Bone marrow (tissue), 2 donors: ENCODE results near the gene SLC45A3.
"Not testable (repeated sequence)": the region's sequence is repeated elsewhere in the genome, so short reads cannot be mapped to it uniquely, and the experiment has no call there.

Source experiments
- DNase-seq, 2 donors: peaks; one replicate each; lab custom pipeline; 2025; lab: John Stamatoyannopoulos, UW

Gene SLC45A3

GRCh38 chr1:205680073-205680851 lies at the start of gene SLC45A3:
TSS of gene SLC45A3 (minus strand) at chr1:205680509. CDS start at chr1:205664656, 15,853 bp downstream.
- DNase-seq, result peak in 1 of 2 donors; percentile 33

- DNase-seq, result no peak
These were observed 46.4 kb upstream of the SLC45A3 start for GRCh38 chr1:205726619-205727125.

- no peak for DNase-seq
These were observed 45.2 kb upstream of the SLC45A3 start for GRCh38 chr1:205725514-205725913.

- DNase-seq, result not testable (repeated sequence)
These were observed 40.4 kb upstream of the SLC45A3 start for GRCh38 chr1:205720740-205721139.

- DNase-seq, result no peak
These were observed 39.5 kb upstream of the SLC45A3 start for GRCh38 chr1:205719762-205720161.

GRCh38 chr1:205719015-205719414 lies 38.7 kb upstream of the SLC45A3 start:
- no peak for DNase-seq

- no peak for DNase-seq
These were observed 36.2 kb upstream of the SLC45A3 start for GRCh38 chr1:205716371-205717132.

GRCh38 chr1:205715628-205716027 lies 35.3 kb upstream of the SLC45A3 start:
- no peak for DNase-seq

- no peak for DNase-seq
These were observed 34.6 kb upstream of the SLC45A3 start for GRCh38 chr1:205714906-205715246.

GRCh38 chr1:205714190-205714905 lies 34.0 kb upstream of the SLC45A3 start:
- DNase-seq, result no peak

GRCh38 chr1:205711105-205712048 lies 31.1 kb upstream of the SLC45A3 start:
- DNase-seq, result peak in 1 of 2 donors; percentile 86

- no peak for DNase-seq
These were observed 30.1 kb upstream of the SLC45A3 start for GRCh38 chr1:205710201-205711062.

- no peak for DNase-seq
These were observed 29.3 kb upstream of the SLC45A3 start for GRCh38 chr1:205709640-205710039.

GRCh38 chr1:205709059-205709398 lies 28.7 kb upstream of the SLC45A3 start:
- DNase-seq, result no peak

- peak in 1 of 2 donors; percentile 35 for DNase-seq
These were observed 26.5 kb upstream of the SLC45A3 start for GRCh38 chr1:205706601-205707502.

GRCh38 chr1:205704903-205705302 lies 24.6 kb upstream of the SLC45A3 start:
- peak in 1 of 2 donors; percentile 37 for DNase-seq

GRCh38 chr1:205703072-205703471 lies 22.8 kb upstream of the SLC45A3 start:
- DNase-seq, result no peak

GRCh38 chr1:205701891-205702290 lies 21.6 kb upstream of the SLC45A3 start:
- no peak for DNase-seq

- DNase-seq, result no peak
These were observed 21.1 kb upstream of the SLC45A3 start for GRCh38 chr1:205701420-205701819.
